Stomach (tissue), 9 donors: ENCODE data around the gene RNF149. TPM values are rescaled to one million over a fixed set of nuclear protein-coding genes. Genes with fewer than 3 reads are reported as not detected.
"Not testable (repeated sequence)": the region's sequence is repeated elsewhere in the genome, so short reads cannot be mapped to it uniquely, and the experiment has no call there.

Experiments used
- DNase-seq, 2 donors: peaks; one replicate each; pipeline versions ENCODE4 v3.0.0 to v3.0.0-alpha.2; 2013 to 2019
- H3K27ac ChIP-seq, 5 donors: fragments of 200-600 bp in 4 of 5; sonication (generic) in 4 of 5; one replicate each; pipeline ENCODE4 v1.5.1; 2013 to 2019; ENCODE audit warnings: mild to moderate bottlenecking in 1 of 5, moderate library complexity in 1 of 5
- H3K27me3 ChIP-seq, 3 donors: fragments of 200-600 bp; sonication (generic); one replicate each; pipeline ENCODE4 v1.5.1; 2017 to 2019; ENCODE audit warnings: mixed run types in 1 of 3
- H3K36me3 ChIP-seq, 4 donors: fragments of 200-600 bp; sonication (generic); 1 replicate in 3 of 4; 2 replicates in 1 of 4; pipeline ENCODE4 v1.5.1; 2016 to 2019
- H3K4me1 ChIP-seq, 4 donors: fragments of 200-600 bp; sonication (generic); one replicate each; pipeline ENCODE4 v1.5.1; 2016 to 2019
- H3K4me3 ChIP-seq, 4 donors: fragments of 200-600 bp; sonication (generic) in 3 of 4; one replicate each; pipeline ENCODE4 v1.5.1; 2016 to 2019; ENCODE audit warnings: mild to moderate bottlenecking in 1 of 4
- H3K9me3 ChIP-seq, 4 donors: fragments of 200-600 bp; sonication (generic); one replicate each; pipeline ENCODE4 v1.5.1; 2016 to 2019
- EP300 ChIP-seq: sonication (generic); formaldehyde crosslinking; IDR thresholded peaks from one replicate; pipeline ENCODE4 v1.6.1; 2017; ENCODE audit warnings: antibody characterized with exemption
- POLR2A ChIP-seq, 4 donors: fragments of 450-650 bp; IDR thresholded peaks; one replicate each; pipeline ENCODE4 v1.6.1; 2016; ENCODE audit warnings: antibody characterized with exemption in 4 of 4, control low read depth in 2 of 4, mild to moderate bottlenecking in 1 of 4, moderate library complexity in 1 of 4
- POLR2AphosphoS5 ChIP-seq, 3 donors: sonication (generic); formaldehyde crosslinking; IDR thresholded peaks; one replicate each; pipeline ENCODE4 v1.6.1; 2016; ENCODE audit warnings: antibody characterized with exemption in 3 of 3
- WGBS, 5 donors: extraction: QIAGEN DNeasy Blood & Tissue Kit in 3 of 5; methylation state at CpG; one replicate each; pipeline versions ENCODE4 v1.1.5 to v1.1.7; 2013 to 2018; 5-methylcytosine and 5-hydroxymethylcytosine counted together
- intact Hi-C: fragments of 100-400 bp; cut with DNase I; formaldehyde crosslinking; loops from one replicate; pipeline ENCODE4 v1.15.1; 2023; ENCODE audit warnings: low total_unique reads
- polyA plus RNA-seq, 3 donors: library from polyadenylated mRNA; stranded (reverse); fragments of 200-250 nt; gene quantifications; one replicate each; pipeline ENCODE4 v1.2.3, GENCODE V29; 2013
- total RNA-seq, 5 donors: library from RNA; depleted of rRNA; stranded (reverse); fragments of >200 nt; gene quantifications; one replicate each; pipeline versions ENCODE4 v1.1.0 to v1.2.3, GENCODE V29; 2014 to 2016
- TF ChIP-seq, protein P1 (sequence below), 7 experiments: fragments of 450-650 bp in 4 of 7; fragments of 200-600 bp in 3 of 7; sonication (generic) in 3 of 7; IDR thresholded peaks; one replicate each; pipeline ENCODE4 v1.5.1; 2016 to 2019; ENCODE audit warnings: antibody characterized with exemption in 7 of 7, control low read depth in 2 of 7, mild to moderate bottlenecking in 1 of 7
- donor health status: healthy with polysubstance abuse.
- donor health status: Bipolar disorder and iron deficiency.
- donor health status: healthy.

Gene RNF149
- total and polyA plus RNA-seq, 8 donors, result 14.8 to 154 (median 35.1) TPM

DNA sequence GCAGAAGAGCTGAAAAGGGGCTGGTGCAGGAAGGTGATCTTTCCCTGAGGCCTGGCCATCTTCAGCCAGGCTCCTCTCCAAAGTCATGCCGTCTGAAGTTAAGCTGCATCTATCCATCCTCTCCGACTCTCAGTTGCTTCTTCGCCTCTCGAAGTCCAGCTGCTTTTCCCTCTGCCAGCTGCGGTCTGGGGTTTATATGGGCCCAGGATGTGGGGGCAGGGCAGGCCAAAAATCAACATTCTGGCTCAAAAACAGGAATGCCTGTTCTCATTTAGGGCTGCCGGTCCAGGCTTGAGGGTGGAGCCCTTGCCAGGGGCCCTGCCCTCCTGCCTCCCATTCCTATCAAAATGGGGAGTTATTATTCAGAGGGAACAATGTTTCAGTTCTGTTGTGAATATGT lies 47.6 kb upstream of the RNF149 start:
- H3K4me3 ChIP-seq, result no peak overlapping the region
- TF ChIP-seq POLR2A (IDR thresholded peaks at IDR 0.05) (no peak), POLR2AphosphoS5 (IDR thresholded peaks at IDR 0.05) (no peak)
- H3K27me3 ChIP-seq, result no peaks in the 10 kb centered on the region
- 66 to 85% (median 77%) methylated on average over 6 of the region's 6 CpGs for WGBS, 5 donors
- H3K4me1 ChIP-seq, result no peaks in the 10 kb centered on the region
- no peak overlapping the region for H3K27ac ChIP-seq
- H3K36me3 ChIP-seq, result no peaks in the 10 kb centered on the region
- DNase-seq, result no peak
- intact Hi-C loops, result no loop called here
- no peaks in the 10 kb centered on the region for H3K9me3 ChIP-seq

DNA sequence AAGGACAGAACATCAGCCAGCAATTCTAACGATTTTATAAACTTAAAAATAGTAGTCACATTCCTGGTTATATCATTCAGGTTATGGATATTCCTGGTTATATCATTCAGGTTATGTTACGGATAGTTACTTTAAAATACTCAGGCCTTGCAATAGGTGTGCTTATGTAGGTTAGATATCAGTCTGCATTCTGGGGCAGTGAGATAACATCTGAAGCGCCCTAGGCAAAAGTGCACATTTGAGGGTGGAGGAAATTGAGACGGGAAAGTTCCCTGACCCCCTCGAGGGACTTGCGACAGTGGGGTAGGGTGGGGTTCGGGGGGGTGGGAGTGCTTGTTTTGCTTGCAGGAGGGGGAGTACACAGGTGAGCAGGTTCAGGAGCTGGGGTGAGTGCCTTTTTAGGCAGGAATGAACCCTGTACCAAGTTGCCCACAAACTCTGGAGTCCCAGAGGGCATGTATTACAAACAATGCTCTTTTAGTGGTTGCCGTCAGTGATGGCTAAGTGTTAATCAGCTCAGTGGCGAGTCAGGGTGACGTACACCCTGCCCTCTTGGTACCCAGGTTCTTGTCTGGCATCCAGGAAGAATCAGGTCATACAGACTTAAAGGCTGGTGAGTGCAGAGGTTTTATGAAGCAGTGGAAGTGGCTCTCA lies 47.0 kb upstream of the RNF149 start:
- no peaks in the 10 kb centered on the region for H3K4me1 ChIP-seq
- H3K36me3 ChIP-seq, result no peaks in the 10 kb centered on the region
- no peak overlapping the region for H3K27ac ChIP-seq
- no peak for DNase-seq
- TF ChIP-seq EP300 (no peak), POLR2AphosphoS5 (IDR thresholded peaks at IDR 0.05) (no peak), POLR2A (IDR thresholded peaks at IDR 0.05) (no peak)
- TF ChIP-seq, protein P1, sequence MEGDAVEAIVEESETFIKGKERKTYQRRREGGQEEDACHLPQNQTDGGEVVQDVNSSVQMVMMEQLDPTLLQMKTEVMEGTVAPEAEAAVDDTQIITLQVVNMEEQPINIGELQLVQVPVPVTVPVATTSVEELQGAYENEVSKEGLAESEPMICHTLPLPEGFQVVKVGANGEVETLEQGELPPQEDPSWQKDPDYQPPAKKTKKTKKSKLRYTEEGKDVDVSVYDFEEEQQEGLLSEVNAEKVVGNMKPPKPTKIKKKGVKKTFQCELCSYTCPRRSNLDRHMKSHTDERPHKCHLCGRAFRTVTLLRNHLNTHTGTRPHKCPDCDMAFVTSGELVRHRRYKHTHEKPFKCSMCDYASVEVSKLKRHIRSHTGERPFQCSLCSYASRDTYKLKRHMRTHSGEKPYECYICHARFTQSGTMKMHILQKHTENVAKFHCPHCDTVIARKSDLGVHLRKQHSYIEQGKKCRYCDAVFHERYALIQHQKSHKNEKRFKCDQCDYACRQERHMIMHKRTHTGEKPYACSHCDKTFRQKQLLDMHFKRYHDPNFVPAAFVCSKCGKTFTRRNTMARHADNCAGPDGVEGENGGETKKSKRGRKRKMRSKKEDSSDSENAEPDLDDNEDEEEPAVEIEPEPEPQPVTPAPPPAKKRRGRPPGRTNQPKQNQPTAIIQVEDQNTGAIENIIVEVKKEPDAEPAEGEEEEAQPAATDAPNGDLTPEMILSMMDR (IDR thresholded peaks at IDR 0.05), result no peak
- no peaks in the 10 kb centered on the region for H3K27me3 ChIP-seq
- intact Hi-C loops, result no loop called here
- no peak overlapping the region for H3K4me3 ChIP-seq
- no peaks in the 10 kb centered on the region for H3K9me3 ChIP-seq
- WGBS, 5 donors, result 64 to 72% (median 65%) methylated on average over 7 to 10 of the region's 10 CpGs

DNA sequence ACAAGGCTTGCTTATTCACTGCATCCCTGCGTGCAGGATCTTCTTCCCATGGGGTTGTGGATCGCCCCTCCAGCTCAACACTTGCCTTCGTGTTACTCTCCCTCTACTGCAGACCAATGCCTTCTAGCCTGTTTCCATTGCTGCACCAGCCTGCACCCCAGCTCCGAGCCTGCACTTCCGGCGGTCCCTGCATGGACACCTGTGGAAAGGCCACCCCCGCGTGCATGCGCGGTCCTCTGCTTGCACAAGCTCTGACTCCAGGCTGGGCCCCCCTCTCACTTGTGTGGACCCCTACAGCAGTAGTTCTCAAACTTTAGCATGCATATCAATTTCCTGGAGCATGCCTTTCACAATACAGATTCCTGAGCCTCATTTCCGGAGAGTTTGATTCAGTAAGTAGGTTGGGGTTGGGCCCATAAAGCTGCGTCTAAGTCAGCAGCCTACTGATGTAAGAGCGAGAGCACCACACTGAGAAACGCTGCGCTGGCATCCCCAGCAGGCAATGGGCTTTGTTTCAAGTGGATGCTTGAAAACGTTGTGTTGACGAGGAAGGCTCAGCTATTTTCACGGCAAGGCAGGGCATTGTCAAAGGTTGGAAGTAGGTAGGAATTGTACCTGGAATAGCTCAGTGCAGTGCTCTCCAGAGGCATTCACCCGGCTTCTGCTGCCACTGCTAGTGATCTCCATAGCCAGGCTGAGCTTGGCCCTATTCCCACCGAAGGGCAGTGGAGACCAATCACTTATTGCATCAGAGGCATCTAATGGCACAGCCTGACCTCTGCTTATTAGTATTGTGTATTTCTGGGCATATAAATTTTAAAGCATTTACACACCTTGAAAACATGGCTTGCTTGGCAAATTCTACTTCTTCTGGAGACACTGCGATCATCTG lies 46.2 kb upstream of the RNF149 start:
- H3K27ac ChIP-seq, result no peak overlapping the region
- no peaks in the 10 kb centered on the region for H3K27me3 ChIP-seq
- no peak for DNase-seq
- no peaks in the 10 kb centered on the region for H3K4me1 ChIP-seq
- intact Hi-C loops, result no loop called here
- TF ChIP-seq, protein P1 (IDR thresholded peaks at IDR 0.05), result no peak
- no peak for TF ChIP-seq POLR2AphosphoS5 (IDR thresholded peaks at IDR 0.05)
- no peak for TF ChIP-seq POLR2A (IDR thresholded peaks at IDR 0.05)
- TF ChIP-seq EP300, result no peak
- no peaks in the 10 kb centered on the region for H3K9me3 ChIP-seq
- WGBS, 5 donors, result 87 to 93% (median 92%) methylated on average over 21 of the region's 21 CpGs
- H3K36me3 ChIP-seq, result no peaks in the 10 kb centered on the region
- H3K4me3 ChIP-seq, result no peak overlapping the region

DNA sequence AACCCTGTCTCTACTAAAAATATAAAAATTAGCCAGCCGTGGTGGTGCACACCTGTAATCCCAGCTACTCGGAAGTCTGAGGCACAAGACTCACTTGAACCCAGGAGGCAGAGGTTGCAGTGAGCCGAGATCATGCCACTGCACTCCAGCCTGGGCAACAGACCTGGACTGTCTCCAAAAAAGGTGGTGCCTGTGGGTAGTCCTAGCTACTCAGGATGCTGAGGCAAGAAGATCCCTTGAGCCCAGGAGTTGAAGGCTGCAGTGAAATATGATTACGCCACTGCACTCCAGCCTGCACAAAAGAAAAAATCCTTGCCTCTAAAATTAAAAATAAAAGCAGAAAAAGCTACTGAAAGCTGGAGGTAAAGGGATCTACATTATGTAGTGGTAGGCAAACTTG lies 44.1 kb upstream of the RNF149 start:
- H3K27ac ChIP-seq, H3K9me3 ChIP-seq, DNase-seq, H3K27me3 ChIP-seq, intact Hi-C loops, H3K36me3 ChIP-seq, H3K4me1 ChIP-seq, H3K4me3 ChIP-seq: not testable (repeated sequence)
- 79 to 89% (median 87%) methylated on average over 4 of the region's 4 CpGs for WGBS, 5 donors

DNA sequence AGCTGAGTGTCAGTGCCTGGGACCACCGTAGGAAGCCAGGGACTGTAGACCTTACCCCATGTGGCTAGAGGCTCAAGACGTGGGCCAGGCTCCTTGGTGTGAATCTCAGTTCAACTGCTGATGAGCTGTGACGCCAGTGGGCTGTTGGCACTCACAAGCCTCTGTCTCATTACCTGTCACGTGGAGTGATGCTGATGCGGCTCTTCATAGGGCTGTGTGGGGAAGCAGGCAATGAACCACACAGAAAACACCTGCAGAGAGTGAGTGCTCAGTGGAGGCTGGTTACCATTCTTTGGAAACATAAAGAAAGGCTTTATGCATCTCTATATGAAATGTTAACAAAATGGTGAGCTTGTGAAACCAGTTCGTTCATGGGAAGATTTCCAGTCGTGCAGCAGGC lies 42.7 kb upstream of the RNF149 start:
- Histone ChIP-seq H3K4me3 (no peak overlapping the region), H3K4me1 (no peaks in the 10 kb centered on the region), H3K36me3 (no peaks in the 10 kb centered on the region), H3K27ac (no peak overlapping the region), H3K9me3 (no peaks in the 10 kb centered on the region), H3K27me3 (no peaks in the 10 kb centered on the region)
- no peak for DNase-seq
- WGBS, 5 donors, result 88 to 91% (median 90%) methylated on average over 6 to 7 of the region's 7 CpGs
- TF ChIP-seq POLR2A (IDR thresholded peaks at IDR 0.05), result no peak
- TF ChIP-seq EP300, result no peak
- TF ChIP-seq, protein P1 (IDR thresholded peaks at IDR 0.05), result no peak
- no peak for TF ChIP-seq POLR2AphosphoS5 (IDR thresholded peaks at IDR 0.05)
- intact Hi-C loops, result no loop called here
